Neuronal stem cell (in vitro differentiated cells): ENCODE results near the gene SYCP2.
A peak's percentile ranks its signal among the peaks of the same experiment; 100 is the strongest.
"Not testable (repeated sequence)": the region's sequence is repeated elsewhere in the genome, so short reads cannot be mapped to it uniquely, and the experiment has no call there.

Experiments used
- DNase-seq: peaks from one replicate; pipeline ENCODE4 v3.0.0-alpha.2; 2013; ENCODE audit warnings: low spot score
- H2AFZ ChIP-seq: one replicate; pipeline ENCODE4 v1.6.1; 2013; ENCODE audit warnings: mild to moderate bottlenecking, low read length, inconsistent platforms
- H2AK5ac ChIP-seq: 2 replicates; pipeline ENCODE4 v1.6.1; 2013; ENCODE audit warnings: low read depth, mild to moderate bottlenecking, inconsistent platforms, low read length, moderate library complexity, mixed read lengths
- H2BK120ac ChIP-seq: 2 replicates; pipeline ENCODE4 v1.6.1; 2013; ENCODE audit warnings: low read depth, mild to moderate bottlenecking, inconsistent platforms, low read length, moderate library complexity, mixed read lengths
- H2BK12ac ChIP-seq: one replicate; pipeline ENCODE4 v1.6.1; 2013; ENCODE audit warnings: low read length, inconsistent platforms
- H2BK15ac ChIP-seq: 2 replicates; pipeline ENCODE4 v1.6.1; 2013; ENCODE audit warnings: mild to moderate bottlenecking, low read length, inconsistent platforms, mixed read lengths
- H2BK5ac ChIP-seq: one replicate; pipeline ENCODE4 v1.6.1; 2013; ENCODE audit warnings: inconsistent platforms, mild to moderate bottlenecking, low read length, moderate library complexity
- H3K14ac ChIP-seq: one replicate; pipeline ENCODE4 v1.6.1; 2013; ENCODE audit warnings: low read length, inconsistent platforms
- H3K18ac ChIP-seq: 2 replicates; pipeline ENCODE4 v1.6.1; 2013; ENCODE audit warnings: low read length, inconsistent platforms
- H3K23ac ChIP-seq: 2 replicates; pipeline ENCODE4 v1.6.1; 2013; ENCODE audit warnings: low read depth, mild to moderate bottlenecking, mixed read lengths, low read length, inconsistent platforms; ENCODE audit not compliant: poor library complexity
- H3K27ac ChIP-seq: replicated peaks from 3 replicates; pipeline ENCODE4 v1.5.1; 2013; ENCODE audit warnings: low read length, inconsistent platforms
- H3K27me3 ChIP-seq, 3 experiments: 2 replicates each; pipeline ENCODE4 v1.6.1; 2013; ENCODE audit warnings: low read length in 3 of 3, mild to moderate bottlenecking in 2 of 3, inconsistent platforms in 1 of 3, low read depth in 1 of 3, mixed read lengths in 1 of 3, moderate library complexity in 1 of 3; ENCODE audit not compliant: control insufficient read depth in 3 of 3, insufficient read depth in 3 of 3
- H3K36me3 ChIP-seq, 2 donors: replicated peaks in 1 of 2; 2 replicates each; pipeline ENCODE4 v1.6.1; 2013; ENCODE audit warnings: low read length in 2 of 2; ENCODE audit not compliant: control insufficient read depth in 2 of 2, insufficient read depth in 2 of 2
- H3K4ac ChIP-seq: 2 replicates; pipeline ENCODE4 v1.6.1; 2013; ENCODE audit warnings: inconsistent platforms, mild to moderate bottlenecking, low read length, moderate library complexity
- H3K4me1 ChIP-seq, 2 donors: 1 replicate in 1 of 2; 2 replicates in 1 of 2; pipeline ENCODE4 v1.6.1; 2013; ENCODE audit warnings: low read length in 2 of 2, low read depth in 1 of 2; ENCODE audit not compliant: control insufficient read depth in 2 of 2, insufficient read depth in 1 of 2
- H3K4me2 ChIP-seq: one replicate; pipeline ENCODE4 v1.6.1; 2013; ENCODE audit warnings: mild to moderate bottlenecking, low read length, inconsistent platforms; ENCODE audit not compliant: insufficient read depth, poor library complexity, severe bottlenecking
- H3K4me3 ChIP-seq, 2 donors: 2 replicates each; pipeline ENCODE4 v1.5.1; 2013; ENCODE audit warnings: low read length in 2 of 2, mild to moderate bottlenecking in 2 of 2, inconsistent platforms in 1 of 2, moderate library complexity in 1 of 2
- H3K79me1 ChIP-seq: one replicate; pipeline ENCODE4 v1.6.1; 2013; ENCODE audit warnings: low read depth, mild to moderate bottlenecking, inconsistent platforms, low read length, moderate library complexity
- H3K9ac ChIP-seq: one replicate; pipeline ENCODE4 v1.6.1; 2013; ENCODE audit warnings: mild to moderate bottlenecking, low read depth, low read length, inconsistent platforms; ENCODE audit not compliant: poor library complexity
- H3K9me3 ChIP-seq, 2 donors: replicated peaks in 1 of 2; 2 replicates each; pipeline versions ENCODE3 to v1.6.1; 2013; ENCODE audit warnings: low read length in 2 of 2, mild to moderate bottlenecking in 2 of 2, inconsistent platforms in 1 of 2, low read depth in 1 of 2, mixed read lengths in 1 of 2, moderate library complexity in 1 of 2; ENCODE audit not compliant: control insufficient read depth in 2 of 2, insufficient read depth in 1 of 2
- H4K8ac ChIP-seq: one replicate; pipeline ENCODE4 v1.6.1; 2013; ENCODE audit warnings: low read depth, mild to moderate bottlenecking, inconsistent platforms, low read length, moderate library complexity
- H4K91ac ChIP-seq: one replicate; pipeline ENCODE4 v1.6.1; 2013; ENCODE audit warnings: low read length, low read depth, mild to moderate bottlenecking, inconsistent platforms; ENCODE audit not compliant: poor library complexity
- WGBS, 2 donors: extraction: QIAGEN DNeasy Blood & Tissue Kit; methylation state at CpG; one replicate each; pipeline ENCODE4 v1.1.7; 2013; ENCODE audit warnings: missing lambda C conversion rate in 2 of 2, mixed read lengths in 1 of 2; ENCODE audit not compliant: insufficient read length in 2 of 2, insufficient replicate concordance in 1 of 2; ENCODE audit errors: extremely low coverage in 2 of 2; 5-methylcytosine and 5-hydroxymethylcytosine counted together

SYCP2 gene

DNA sequence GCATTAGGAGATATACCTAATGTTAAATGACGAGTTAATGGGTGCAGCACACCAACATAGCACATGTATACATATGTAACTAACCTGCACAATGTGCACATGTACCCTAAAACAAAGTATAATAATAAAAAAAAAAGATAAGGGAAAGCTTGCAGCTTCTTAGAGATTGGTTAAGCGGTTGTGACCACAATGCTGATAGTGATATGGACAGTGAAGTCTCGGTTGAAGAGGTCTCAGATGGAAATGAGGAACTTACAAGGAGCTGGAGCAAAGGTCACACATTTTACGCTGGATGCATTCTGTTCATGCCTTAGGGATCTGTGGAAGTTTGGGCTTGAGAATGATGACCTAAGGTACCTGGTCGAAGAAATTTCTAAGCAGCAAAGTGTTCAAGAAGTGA is 76.5 kb downstream of the SYCP2 start:
- H3K36me3 ChIP-seq, H2BK12ac ChIP-seq, H3K23ac ChIP-seq, H2BK5ac ChIP-seq, H3K27ac ChIP-seq, H3K4me1 ChIP-seq, H4K91ac ChIP-seq, H3K79me1 ChIP-seq, H3K4me3 ChIP-seq, H2BK15ac ChIP-seq, H3K4ac ChIP-seq, H3K18ac ChIP-seq, H3K14ac ChIP-seq, H3K27me3 ChIP-seq, H2AFZ ChIP-seq, H3K9ac ChIP-seq, H2AK5ac ChIP-seq, H4K8ac ChIP-seq, H2BK120ac ChIP-seq, DNase-seq, H3K4me2 ChIP-seq, H3K9me3 ChIP-seq: not testable (repeated sequence)
- no CpG with 5 or more reads among the region's 5 CpGs for whole genome bisulfite sequencing, 2 donors

DNA sequence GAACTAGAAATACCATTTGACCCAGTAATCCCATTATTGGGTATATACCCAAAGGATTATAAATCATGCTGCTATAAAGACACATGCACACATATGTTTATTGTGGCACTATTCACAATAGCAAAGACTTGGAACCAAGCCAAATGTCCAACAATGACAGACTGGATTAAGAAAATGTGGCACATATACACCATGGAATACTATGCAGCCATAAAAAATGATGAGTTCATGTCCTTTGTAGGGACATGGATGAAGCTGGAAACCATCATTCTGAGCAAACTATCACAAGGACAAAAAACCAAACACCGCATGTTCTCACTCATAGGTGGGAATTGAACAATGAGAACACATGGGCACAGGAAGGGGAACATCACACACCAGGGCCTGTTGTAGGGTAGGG is 76.9 kb downstream of the SYCP2 start:
- DNase-seq, H3K14ac ChIP-seq, H3K4ac ChIP-seq, H3K36me3 ChIP-seq, H3K23ac ChIP-seq, H3K18ac ChIP-seq, H3K9ac ChIP-seq, H2BK5ac ChIP-seq, H3K4me1 ChIP-seq, H3K27ac ChIP-seq, H2BK15ac ChIP-seq, H3K4me2 ChIP-seq, H3K79me1 ChIP-seq, H2BK120ac ChIP-seq, H2BK12ac ChIP-seq, H3K27me3 ChIP-seq, H3K4me3 ChIP-seq, H2AFZ ChIP-seq, H2AK5ac ChIP-seq, H4K91ac ChIP-seq, H3K9me3 ChIP-seq, H4K8ac ChIP-seq: not testable (repeated sequence)
- WGBS, 2 donors, result no CpG with 5 or more reads among the region's 1 CpG

DNA sequence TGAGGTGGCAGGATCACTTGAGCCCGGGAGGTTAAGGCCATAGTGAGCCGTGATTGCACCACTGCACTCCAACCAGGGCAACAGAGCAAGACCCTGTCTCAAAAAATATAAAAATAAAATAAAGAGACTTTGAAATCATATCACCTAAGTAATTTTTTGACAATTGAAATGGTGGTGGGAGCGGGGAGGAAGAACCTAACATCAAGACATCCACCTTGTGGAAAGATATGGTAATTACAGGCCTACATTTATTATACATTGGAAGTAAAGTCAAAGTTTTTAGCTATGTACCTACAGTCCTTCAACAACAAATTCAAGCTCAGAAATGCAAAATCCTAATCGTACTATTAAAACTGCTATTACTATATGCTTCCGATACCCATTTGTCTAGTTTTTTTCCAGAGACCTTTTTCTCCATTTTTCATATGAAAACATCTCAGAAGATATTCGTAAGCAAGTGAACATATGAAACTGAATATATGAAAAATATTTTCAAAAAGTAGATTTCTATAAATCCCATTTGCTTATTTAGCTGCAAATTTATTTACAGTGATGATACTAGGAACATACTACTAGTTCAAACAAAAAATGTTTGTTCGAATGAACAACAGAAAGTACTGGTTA is 83.3 kb downstream of the SYCP2 start:
- no peak overlapping the region for H4K91ac ChIP-seq
- no peaks in the 10 kb centered on the region for H3K27me3 ChIP-seq
- H2BK120ac ChIP-seq, result no peak overlapping the region
- H2BK5ac ChIP-seq, result no peak overlapping the region
- H3K9ac ChIP-seq, result no peak overlapping the region
- no CpG with 5 or more reads among the region's 7 CpGs for WGBS, 2 donors
- no peak overlapping the region for H3K4me3 ChIP-seq
- H3K14ac ChIP-seq, result no peak overlapping the region
- no peak overlapping the region for H3K4ac ChIP-seq
- H3K4me2 ChIP-seq, result no peak overlapping the region
- DNase-seq, result peak; percentile 20
- H3K4me1 ChIP-seq, result no peaks in the 10 kb centered on the region
- no peak overlapping the region for H2BK12ac ChIP-seq
- no peak overlapping the region for H3K18ac ChIP-seq
- no peaks in the 10 kb centered on the region for H3K9me3 ChIP-seq
- no peak overlapping the region for H2AK5ac ChIP-seq
- no peaks in the 10 kb centered on the region for H3K36me3 ChIP-seq
- H3K27ac ChIP-seq, result no peak overlapping the region
- H3K23ac ChIP-seq, result no peak overlapping the region
- H4K8ac ChIP-seq, result no peak overlapping the region
- no peaks in the 10 kb centered on the region for H3K79me1 ChIP-seq
- no peak overlapping the region for H2AFZ ChIP-seq
- no peak overlapping the region for H2BK15ac ChIP-seq

DNA sequence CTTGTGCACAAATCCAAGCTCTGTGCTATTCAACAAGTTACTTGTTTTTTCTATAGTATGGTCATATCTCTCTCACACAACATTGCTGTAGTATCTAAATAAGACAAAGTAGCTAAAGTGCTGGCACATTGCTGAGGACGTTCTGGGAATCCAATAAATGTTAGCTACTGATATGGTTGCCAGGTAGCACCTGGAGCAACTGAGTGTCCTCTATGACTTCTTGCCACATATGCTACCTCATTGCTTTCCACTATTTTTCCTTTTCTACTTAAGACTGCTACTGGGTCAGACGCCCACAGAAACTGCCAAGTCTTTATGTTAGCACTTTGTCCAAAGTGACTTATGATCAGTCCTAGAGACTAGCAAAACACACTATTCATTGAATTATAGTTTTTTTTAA is 85.3 kb downstream of the SYCP2 start:
- Histone ChIP-seq H3K27me3 (no peaks in the 10 kb centered on the region), H3K4ac (no peak overlapping the region), H3K4me2 (no peak overlapping the region), H3K23ac (no peak overlapping the region), H3K27ac (no peak overlapping the region), H3K18ac (no peak overlapping the region), H3K79me1 (no peaks in the 10 kb centered on the region), H3K4me3 (no peak overlapping the region), H3K4me1 (no peaks in the 10 kb centered on the region), H3K36me3 (no peaks in the 10 kb centered on the region), H2BK12ac (no peak overlapping the region), H4K91ac (no peak overlapping the region), H3K9ac (no peak overlapping the region), H2BK120ac (no peak overlapping the region), H2AK5ac (no peak overlapping the region), H4K8ac (no peak overlapping the region), H2BK15ac (no peak overlapping the region), H3K14ac (no peak overlapping the region), H2BK5ac (no peak overlapping the region), H3K9me3 (no peaks in the 10 kb centered on the region), H2AFZ (no peak overlapping the region)
- no peak for DNase-seq
- WGBS, 2 donors, result no CpG with 5 or more reads among the region's 2 CpGs
